B cell (primary cell): ENCODE results near the gene EEF2KMT. TPM values are rescaled to one million over a fixed set of nuclear protein-coding genes. Genes with fewer than 3 reads are reported as not detected.
"Not testable (repeated sequence)": the region's sequence is repeated elsewhere in the genome, so short reads cannot be mapped to it uniquely, and the experiment has no call there.

Source experiments
- ATAC-seq: fragments of 200-7000 bp; cut with Tn5 transposase; one replicate; pipeline ENCODE4 v1.10.0; 2021; ENCODE audit warnings: low read depth, mild to moderate bottlenecking, moderate number of reproducible peaks, moderate library complexity
- CTCF ChIA-PET: fragments of 350-600 bp; sonication (Branson Sonifier 250); formaldehyde crosslinking; loops from one replicate; lab custom pipeline; 2021; ENCODE audit warnings: antibody characterized with exemption, inconsistent platforms; lab: Charles Lee
- POLR2A ChIA-PET: fragments of 350-600 bp; sonication (Branson Sonifier 250); formaldehyde crosslinking; loops from one replicate; lab custom pipeline; 2021; ENCODE audit warnings: antibody characterized with exemption; lab: Charles Lee
- DNase-seq: peaks from one replicate; pipeline ENCODE4 v3.0.0; 2013
- H2AFZ ChIP-seq: 2 replicates; pipeline ENCODE4 v1.6.1; 2012; ENCODE audit warnings: mild to moderate bottlenecking, low read depth, low read length; ENCODE audit not compliant: insufficient read depth, poor library complexity, severe bottlenecking
- H3K27ac ChIP-seq, 2 donors: 1 replicate in 1 of 2; 2 replicates in 1 of 2; pipeline ENCODE4 v1.5.1; 2012 to 2013; ENCODE audit warnings: low read length in 2 of 2, mild to moderate bottlenecking in 2 of 2, moderate library complexity in 1 of 2
- H3K27me3 ChIP-seq, 4 experiments: fragments of 200-600 bp in 1 of 4; sonication (generic) in 1 of 4; replicated peaks in 1 of 4; 1 replicate in 2 of 4; 2 replicates in 2 of 4; pipeline versions ENCODE4 v1.6.1 to v1.7.0; 2013 to 2016; ENCODE audit warnings: low read length in 3 of 4, mild to moderate bottlenecking in 2 of 4, mixed read lengths in 1 of 4, moderate library complexity in 1 of 4; ENCODE audit not compliant: insufficient read depth in 4 of 4, control insufficient read depth in 3 of 4; ENCODE audit errors: control extremely low read depth in 1 of 4
- H3K36me3 ChIP-seq, 2 experiments: replicated peaks in 1 of 2; 1 replicate in 1 of 2; 2 replicates in 1 of 2; pipeline versions ENCODE4 v1.6.1 to v1.7.1; 2013; ENCODE audit warnings: low read length in 1 of 2; ENCODE audit not compliant: insufficient read depth in 2 of 2, control insufficient read depth in 1 of 2; ENCODE audit errors: control extremely low read depth in 1 of 2, extremely low read depth in 1 of 2
- H3K4me1 ChIP-seq, 2 donors: fragments of 200-600 bp in 1 of 2; sonication (generic) in 1 of 2; 1 replicate in 1 of 2; 2 replicates in 1 of 2; pipeline versions ENCODE4 v1.5.1 to v1.6.1; 2013 to 2017; ENCODE audit warnings: low read length in 2 of 2; ENCODE audit not compliant: control insufficient read depth in 2 of 2, insufficient read depth in 2 of 2
- H3K4me2 ChIP-seq: replicated peaks from 2 replicates; pipeline ENCODE3; 2012; ENCODE audit warnings: mild to moderate bottlenecking, low read depth, low read length; ENCODE audit not compliant: poor library complexity, severe bottlenecking
- H3K4me3 ChIP-seq, 5 experiments: fragments of 200-600 bp in 1 of 5; sonication (generic) in 1 of 5; 1 replicate in 3 of 5; 2 replicates in 2 of 5; pipeline versions ENCODE4 v1.5.1 to v1.7.0; 2011 to 2016; ENCODE audit warnings: low read length in 4 of 5, mild to moderate bottlenecking in 4 of 5, low read depth in 2 of 5, control low read depth in 1 of 5, moderate library complexity in 1 of 5; ENCODE audit not compliant: insufficient read depth in 1 of 5; ENCODE audit errors: control extremely low read depth in 1 of 5, extremely low read depth in 1 of 5
- H3K79me2 ChIP-seq: fragments of 200-600 bp; sonication (generic); one replicate; pipeline ENCODE4 v1.6.0; 2016; ENCODE audit warnings: low read length; ENCODE audit not compliant: control insufficient read depth, insufficient read depth
- H3K9ac ChIP-seq: fragments of 200-600 bp; sonication (generic); 2 replicates; pipeline ENCODE4 v1.6.1; 2017; ENCODE audit warnings: mild to moderate bottlenecking, low read length, moderate library complexity
- H3K9me3 ChIP-seq, 3 donors: one replicate each; pipeline versions ENCODE4 v1.6.1 to v1.7.1; 2013; ENCODE audit warnings: low read length in 2 of 3; ENCODE audit not compliant: control insufficient read depth in 2 of 3, insufficient read depth in 1 of 3; ENCODE audit errors: control extremely low read depth in 1 of 3
- H4K20me1 ChIP-seq: 2 replicates; pipeline ENCODE4 v1.6.0; 2012; ENCODE audit warnings: mild to moderate bottlenecking, low read length; ENCODE audit not compliant: insufficient read depth, control insufficient read depth, poor library complexity, severe bottlenecking
- H3K27ac Mint-ChIP-seq: one replicate; pipeline ENCODE4 v1.8.0; 2021; ENCODE audit warnings: mixed read lengths
- H3K27me3 Mint-ChIP-seq: one replicate; pipeline ENCODE4 v1.8.0; 2021; ENCODE audit warnings: mixed read lengths
- H3K4me1 Mint-ChIP-seq: one replicate; pipeline ENCODE4 v1.8.0; 2021; ENCODE audit warnings: mixed read lengths
- H3K4me3 Mint-ChIP-seq: one replicate; pipeline ENCODE4 v1.8.0; 2021; ENCODE audit warnings: mixed read lengths
- H3K9me3 Mint-ChIP-seq: one replicate; pipeline ENCODE4 v1.8.0; 2022; ENCODE audit warnings: mixed read lengths; ENCODE audit not compliant: insufficient read depth
- WGBS: methylation state at CpG from one replicate; pipeline ENCODE4 v1.1.5; 2013; ENCODE audit warnings: missing lambda C conversion rate; ENCODE audit not compliant: insufficient coverage; 5-methylcytosine and 5-hydroxymethylcytosine counted together
- intact Hi-C: fragments of 100-400 bp; cut with micrococcal nuclease; formaldehyde crosslinking; loops from one replicate; pipeline ENCODE4 v1.10.0; 2022
- polyA plus RNA-seq: library from polyadenylated mRNA; depleted of rRNA; stranded (reverse); fragments of >200 nt; gene quantifications from 2 replicates; pipeline ENCODE4 v1.2.3, GENCODE V29; 2012
- total RNA-seq, 2 donors: library from RNA; stranded (reverse); fragments of 120-200 nt in 1 of 2; gene quantifications; 1 replicate in 1 of 2; 2 replicates in 1 of 2; pipeline versions ENCODE4 v1.2.3 to v1.2.4, GENCODE V29; 2013 to 2022

EEF2KMT gene
- total and polyA plus RNA-seq, 2 donors (not counting 1 experiment from before 2014, with no cell fraction given): 7.8 to 8.0 TPM

- not testable (repeated sequence) for H3K27ac Mint-ChIP-seq
These were observed 9.4 kb downstream of the EEF2KMT start for GRCh38 chr16:5088086-5088790.

DNA sequence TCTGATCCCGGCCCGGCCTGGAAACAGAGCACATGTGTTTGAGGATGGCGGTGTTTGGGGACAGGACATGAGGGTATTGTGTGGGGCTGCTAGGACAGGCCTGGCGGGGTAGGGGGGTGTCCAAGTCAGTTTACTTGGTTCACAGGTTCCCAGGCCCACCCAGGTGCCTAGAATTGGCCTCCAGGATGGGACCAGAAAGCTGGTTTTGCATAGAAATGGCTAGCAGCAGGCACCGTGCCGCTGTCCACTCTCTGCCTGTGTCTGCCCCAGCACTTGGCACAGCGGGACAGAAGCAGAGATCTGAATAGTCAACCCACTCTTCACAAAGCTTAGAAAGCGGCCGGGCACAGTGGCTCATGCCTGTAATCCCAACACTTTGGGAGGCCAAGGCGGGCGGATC lies 11.9 kb downstream of the EEF2KMT start:
- DNase-seq, H3K9me3 Mint-ChIP-seq, H3K4me3 ChIP-seq, H3K27ac ChIP-seq, ATAC-seq, H3K9me3 ChIP-seq, H3K27me3 Mint-ChIP-seq, intact Hi-C loops, H3K27ac Mint-ChIP-seq, H3K36me3 ChIP-seq, POLR2A ChIA-PET, H3K9ac ChIP-seq, H3K4me2 ChIP-seq, H2AFZ ChIP-seq, H3K79me2 ChIP-seq, H3K4me1 ChIP-seq, H3K4me1 Mint-ChIP-seq, H3K27me3 ChIP-seq, H4K20me1 ChIP-seq, H3K4me3 Mint-ChIP-seq: not testable (repeated sequence)
- CTCF ChIA-PET: interaction anchor here (0.6 to 0.7 kb wide), 2 partner anchors 195 to 737 kb away, joined by 3 read pairs; no protein-coding TSS in a partner anchor
- 97% methylated on average over 10 of the region's 11 CpGs for WGBS

More at GRCh38 chr16:5088086-5088790, 9.4 kb downstream of the EEF2KMT start:
- H3K9me3 ChIP-seq, POLR2A ChIA-PET, H3K4me3 Mint-ChIP-seq, H3K27me3 Mint-ChIP-seq, H3K4me1 Mint-ChIP-seq, H3K4me1 ChIP-seq, H3K4me3 ChIP-seq, H3K9me3 Mint-ChIP-seq, H3K79me2 ChIP-seq, H3K4me2 ChIP-seq, H3K27me3 ChIP-seq, H3K9ac ChIP-seq, CTCF ChIA-PET, H3K27ac ChIP-seq, intact Hi-C loops, H2AFZ ChIP-seq, DNase-seq, H3K36me3 ChIP-seq, H4K20me1 ChIP-seq, ATAC-seq: not testable (repeated sequence)
- 97% methylated on average over 13 of the region's 18 CpGs for WGBS
